Retinal pigment epithelial cell (primary cell): ENCODE measurements around the gene ENPP1.

Source experiments
- DNase-seq: peaks from one replicate; pipeline ENCODE4 v3.0.0-alpha.2; 2010; ENCODE audit warnings: low read depth
- H3K4me3 ChIP-seq: 2 replicates; pipeline ENCODE4 v1.5.1; 2011; ENCODE audit warnings: mild to moderate bottlenecking, low read length, control low read depth, moderate library complexity
- CTCF ChIP-seq: conservative IDR thresholded peaks from 2 replicates; pipeline ENCODE4 v1.5.1; 2011; ENCODE audit warnings: low read depth, low read length, control low read depth, inconsistent platforms

Gene ENPP1

GRCh38 chr6:131807644-131808459 is at the start of gene ENPP1:
TSS of gene ENPP1 (plus strand) at chr6:131808020. CDS start at chr6:131808036, 16 bp downstream.
- peak; percentile 15 for TF ChIP-seq CTCF
- no peak for DNase-seq
- peak within 1 kb of the TSS; percentile 61 for H3K4me3 ChIP-seq

GRCh38 chr6:131758920-131759319 is 48.9 kb upstream of the ENPP1 start:
- no peak overlapping the region for H3K4me3 ChIP-seq
- DNase-seq, result no peak
- no peak for TF ChIP-seq CTCF

- H3K4me3 ChIP-seq, result no peak overlapping the region
- DNase-seq, result no peak
- no peak for TF ChIP-seq CTCF
Measured at GRCh38 chr6:131761060-131761761, 46.6 kb upstream of the ENPP1 start.

- no peak for TF ChIP-seq CTCF
- no peak for DNase-seq
- H3K4me3 ChIP-seq, result no peak overlapping the region
Measured at GRCh38 chr6:131761762-131762067, 46.1 kb upstream of the ENPP1 start.

GRCh38 chr6:131762984-131763383 is 44.8 kb upstream of the ENPP1 start:
- TF ChIP-seq CTCF, result no peak
- DNase-seq, result no peak
- no peak overlapping the region for H3K4me3 ChIP-seq

GRCh38 chr6:131763749-131764148 is 44.1 kb upstream of the ENPP1 start:
- no peak for TF ChIP-seq CTCF
- no peak overlapping the region for H3K4me3 ChIP-seq
- no peak for DNase-seq

GRCh38 chr6:131764350-131764749 is 43.5 kb upstream of the ENPP1 start:
- TF ChIP-seq CTCF, result no peak
- no peak overlapping the region for H3K4me3 ChIP-seq
- no peak for DNase-seq
